Measurements from ENCODE around the gene PRIM2.

- TF ChIP-seq CTCF (IDR thresholded peaks at IDR 0.05; ENCODE audit: poor library complexity, severe bottlenecking) (no peak), MXI1 (conservative IDR thresholded peaks at IDR 0.05; ENCODE audit: poor library complexity, severe bottlenecking) (no peak), EP300 (conservative IDR thresholded peaks at IDR 0.05; ENCODE audit: poor library complexity, severe bottlenecking) (no peak), REST (IDR thresholded peaks at IDR 0.05; ENCODE audit: borderline replicate concordance) (no peak), EZH2 (IDR thresholded peaks at IDR 0.05; ENCODE audit: borderline replicate concordance, insufficient read depth, low read length, poor library complexity, severe bottlenecking) (no peak), RAD21 (conservative IDR thresholded peaks at IDR 0.05) (no peak), POLR2AphosphoS5 (IDR thresholded peaks at IDR 0.05) (no peak)
Observed at GRCh38 chr6:57313009-57313408, 4.4 kb upstream of the PRIM2 start.

Measured in neural cell (in vitro differentiated cells).